Activated naive CD8-positive, alpha-beta T cell treated with anti-CD3 and anti-CD28 coated beads, Interleukin-2, amount 50 U/mL, for 16 hours (primary cell): ENCODE results near the gene TMEM51.

Source experiments
- DNase-seq: peaks from one replicate; pipeline ENCODE4 v3.0.0-alpha.2; 2020; ENCODE audit warnings: low read depth, low spot score

Gene TMEM51

DNA sequence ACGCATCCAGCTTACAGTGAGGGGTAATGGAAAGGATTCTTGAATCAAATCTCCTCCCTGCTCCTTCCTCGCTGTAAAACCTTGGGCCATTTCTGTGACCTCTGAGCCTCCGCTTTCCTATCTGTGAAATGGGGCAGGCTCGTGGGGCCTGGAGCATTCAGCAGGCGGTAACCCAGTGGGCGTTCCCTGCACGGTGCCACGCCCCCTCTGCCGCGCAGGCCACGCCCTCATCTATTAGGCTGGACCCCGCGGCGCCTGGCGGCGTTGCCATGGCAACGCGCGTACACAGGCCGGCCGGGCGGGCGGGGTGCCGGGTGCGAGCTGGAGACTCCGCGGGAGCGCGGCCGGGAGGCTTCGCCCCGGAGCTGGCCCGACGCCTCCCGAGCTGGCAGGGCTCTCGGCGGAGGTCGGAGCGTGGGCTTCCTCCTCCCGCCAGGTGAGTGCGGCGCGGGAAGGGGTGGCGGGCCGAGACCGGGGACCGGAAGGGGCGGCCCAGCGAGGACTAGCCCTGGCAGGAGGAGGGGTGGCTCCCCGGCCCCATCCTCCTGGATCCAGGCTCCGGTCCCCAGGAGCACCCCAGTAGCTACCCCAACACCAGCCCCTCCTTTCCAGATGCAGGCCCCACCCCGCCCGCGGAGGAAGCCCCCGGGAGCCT is 93.5 kb downstream of the TMEM51 start, which contains the start of gene FHAD1:
TSS of gene FHAD1 (plus strand) at position 264 of the 655 bp plus-strand sequence. CDS start 4,562 bp downstream, outside the sequence.
- DNase-seq: peak; percentile 27

DNA sequence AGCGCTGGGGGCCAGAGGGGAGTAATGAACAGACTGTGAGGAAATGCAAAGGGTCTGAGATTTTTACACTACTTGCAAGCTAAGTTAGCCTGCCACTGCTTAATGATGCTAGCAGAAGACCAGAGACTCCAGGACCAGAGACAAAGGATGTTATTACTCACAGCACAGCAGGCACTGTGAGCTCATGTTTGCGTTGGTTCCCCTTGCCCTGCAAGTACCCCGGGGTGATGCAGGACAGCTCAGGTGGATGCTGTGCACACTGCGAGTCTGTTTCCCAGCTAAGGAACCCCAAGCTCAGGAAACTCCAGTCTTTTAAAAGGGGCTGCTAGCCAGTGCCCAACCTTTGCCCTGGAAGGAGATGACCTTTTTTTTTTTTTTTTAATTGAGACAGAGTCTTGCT is 94.7 kb downstream of the TMEM51 start:
- no peak for DNase-seq

DNA sequence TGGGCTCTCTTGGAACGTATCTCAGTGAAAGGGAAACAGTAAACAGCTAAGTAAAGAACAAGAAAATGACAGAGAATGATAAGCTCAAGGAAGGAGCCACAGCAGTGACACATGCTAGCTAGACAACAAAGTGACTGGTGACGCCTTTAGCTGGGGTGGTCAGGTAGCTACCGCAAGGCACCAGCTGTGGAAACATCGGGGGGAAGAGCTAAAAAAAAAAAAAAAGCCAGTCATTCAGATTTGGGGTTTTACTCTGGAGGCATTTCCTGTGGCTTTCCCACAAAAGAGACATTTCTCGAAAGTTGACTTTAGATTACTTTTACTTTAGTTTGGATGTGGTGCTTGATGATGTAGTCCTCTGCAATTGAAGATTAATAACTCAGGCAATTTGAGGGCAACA is 95.5 kb downstream of the TMEM51 start:
- DNase-seq: peak; percentile 47

DNA sequence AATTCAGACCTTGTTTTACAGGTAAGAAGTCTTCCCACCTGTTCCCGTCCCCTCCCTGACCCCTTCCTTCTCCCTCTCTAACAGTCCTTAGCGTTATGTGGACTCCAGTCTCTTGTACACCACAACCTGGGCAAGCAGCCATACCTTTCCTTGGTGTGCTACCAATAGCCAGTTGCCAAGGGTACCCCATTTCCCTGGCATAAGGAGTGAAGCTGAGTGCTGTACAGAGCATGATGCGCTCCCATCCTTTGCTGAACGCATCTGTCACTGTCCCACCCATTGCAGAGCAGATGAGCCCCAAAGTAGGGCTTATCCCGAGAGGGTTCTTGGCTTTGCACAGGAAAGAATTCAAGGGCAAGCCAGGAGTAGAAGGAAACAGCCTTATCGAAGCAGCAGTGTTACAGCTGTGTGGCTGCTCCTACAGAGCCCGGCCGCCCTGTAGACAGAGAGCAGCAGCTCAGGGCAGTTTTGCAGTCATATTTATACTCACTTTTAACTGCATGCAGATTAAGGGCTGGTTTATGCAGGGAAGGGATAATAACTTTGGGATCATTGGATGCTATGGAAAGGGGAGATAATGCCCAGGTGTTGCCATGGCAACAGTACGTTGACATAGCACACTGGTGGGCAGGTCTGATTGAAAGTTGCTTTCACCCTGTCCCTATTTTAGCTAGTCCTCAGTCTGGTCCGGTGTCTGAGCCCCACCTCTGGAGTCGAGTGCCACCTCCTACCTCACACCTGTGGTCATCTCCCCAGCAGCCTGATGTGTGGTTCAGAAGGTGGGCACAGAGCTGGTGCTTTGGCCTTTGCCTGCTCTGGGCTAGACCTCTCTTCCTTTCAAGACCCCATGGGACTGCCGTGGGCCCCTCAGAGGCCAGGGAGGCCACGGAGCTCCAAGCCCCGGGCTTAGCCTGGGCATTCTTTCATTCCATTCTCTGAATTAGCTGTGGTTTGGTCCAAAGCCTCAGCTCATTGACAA is 98.6 kb downstream of the TMEM51 start:
- no peak for DNase-seq

DNA sequence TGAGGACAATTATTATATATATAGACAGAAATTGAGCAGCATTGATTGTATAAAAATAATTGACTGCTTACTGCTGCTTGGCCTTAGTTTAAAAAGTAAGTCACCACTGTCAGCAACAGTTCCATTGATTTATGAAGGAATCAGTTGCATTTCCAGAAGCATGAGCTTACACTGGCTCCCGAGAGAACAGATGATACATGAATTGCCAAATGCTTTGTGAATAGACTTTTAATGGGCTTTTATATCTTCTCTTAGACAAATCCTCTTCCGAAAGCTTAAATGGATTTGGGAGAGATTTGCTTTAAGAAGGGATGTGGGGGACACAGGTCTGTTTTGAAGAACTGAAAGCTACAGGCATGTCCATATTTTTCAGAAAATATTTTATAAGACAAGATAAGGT is 101.0 kb downstream of the TMEM51 start:
- no peak for DNase-seq

DNA sequence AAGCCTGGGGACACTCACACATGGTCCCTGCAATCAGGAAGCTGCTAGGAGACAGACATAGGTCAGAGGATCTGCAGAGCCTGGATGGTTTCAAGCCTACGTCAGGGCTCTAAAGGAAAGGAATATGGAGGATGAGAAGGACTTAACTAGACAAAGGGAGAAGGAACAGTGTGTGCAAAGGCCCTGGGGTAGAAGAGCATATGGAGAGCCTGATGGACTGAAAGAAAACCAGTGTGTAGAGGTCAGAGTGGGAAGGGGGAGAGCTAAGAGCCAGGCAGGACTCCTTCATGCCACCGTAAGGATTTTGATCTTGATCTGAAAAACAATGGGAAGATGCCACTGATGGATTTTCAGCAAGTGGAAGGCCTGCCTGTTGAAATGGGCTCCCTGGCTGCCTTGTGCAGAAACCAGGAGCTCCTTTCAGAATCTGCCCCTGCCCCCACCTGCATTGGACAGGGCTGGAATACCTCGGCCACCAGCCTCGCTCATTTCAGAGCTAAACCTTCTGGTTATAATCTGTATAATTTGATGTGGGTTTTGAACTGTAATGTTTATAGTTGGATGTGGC is 102.1 kb downstream of the TMEM51 start:
- no peak for DNase-seq

DNA sequence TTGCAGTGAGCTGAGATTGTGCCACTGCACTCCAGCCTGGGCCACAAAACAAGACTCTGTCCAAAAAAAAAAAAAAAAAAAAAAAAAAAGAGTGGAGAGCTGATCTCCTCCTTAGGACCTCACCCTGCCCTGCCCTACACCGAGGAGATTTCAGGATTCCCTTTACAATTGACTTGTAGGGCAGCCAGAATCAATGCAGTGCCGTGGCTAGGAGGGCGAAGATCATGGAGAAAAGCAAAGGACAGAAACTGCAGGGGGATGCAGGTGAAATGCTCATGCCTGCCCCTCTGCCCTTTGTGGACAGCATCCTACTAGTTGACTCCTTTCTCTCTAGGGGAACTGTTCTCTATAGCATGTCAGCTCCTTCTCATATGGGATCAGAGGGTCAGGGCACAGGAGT is 103.0 kb downstream of the TMEM51 start:
- DNase-seq: no peak

DNA sequence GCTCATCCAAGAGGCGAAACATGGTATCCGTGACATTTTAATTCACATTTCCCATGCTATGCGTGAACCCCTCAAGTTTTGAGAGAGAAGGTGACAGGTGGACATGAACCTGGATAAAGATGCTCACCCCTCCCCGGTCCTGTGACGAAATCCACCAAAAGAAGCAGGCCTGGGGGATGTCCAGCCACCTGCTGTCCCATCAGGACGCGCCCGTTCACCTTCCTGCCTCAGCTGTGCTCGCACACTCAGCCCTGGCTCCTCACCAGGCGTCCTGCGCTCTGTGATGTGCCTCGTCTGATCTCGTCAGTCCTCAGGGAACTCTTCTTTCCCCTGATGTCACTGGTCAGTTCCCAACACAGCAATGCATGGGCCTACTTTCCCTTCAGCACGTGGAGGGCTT is 103.8 kb downstream of the TMEM51 start:
- no peak for DNase-seq

DNA sequence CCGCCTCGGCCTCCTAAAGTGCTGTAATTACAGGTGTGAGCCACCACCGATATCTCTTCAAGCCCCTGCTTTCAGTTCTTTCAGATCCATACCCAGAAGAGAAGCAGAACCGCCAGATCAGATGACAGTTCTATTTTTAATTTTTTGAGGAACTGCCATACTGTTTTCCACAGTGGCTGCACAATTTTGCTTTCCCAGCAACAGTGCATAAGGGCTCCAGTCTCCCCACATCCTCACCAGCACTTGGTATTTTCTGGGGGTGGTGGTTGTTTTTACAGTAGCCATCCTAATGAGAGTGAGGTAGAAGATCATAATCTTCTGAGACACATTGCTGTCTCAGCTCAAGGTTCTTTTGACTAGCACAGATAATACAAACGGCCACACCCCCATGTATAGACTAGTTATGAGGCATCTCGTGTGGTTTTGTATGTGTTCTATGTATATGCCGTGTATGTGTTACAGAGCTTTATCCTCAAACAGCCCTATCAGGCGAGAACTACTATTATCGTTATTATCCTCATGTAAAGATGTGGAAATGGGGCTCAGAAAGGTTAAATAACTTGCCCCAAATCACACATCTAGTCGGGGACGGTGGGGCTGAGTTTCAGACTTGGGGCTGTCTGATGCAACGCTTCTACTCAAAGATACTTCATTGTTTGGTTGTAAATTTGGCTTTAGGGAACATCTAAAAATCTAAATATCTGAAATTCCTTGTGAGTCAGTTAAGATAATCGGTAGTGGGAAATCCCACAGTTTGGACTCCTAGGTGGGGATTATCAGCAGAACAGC is 105.5 kb downstream of the TMEM51 start:
- no peak for DNase-seq

DNA sequence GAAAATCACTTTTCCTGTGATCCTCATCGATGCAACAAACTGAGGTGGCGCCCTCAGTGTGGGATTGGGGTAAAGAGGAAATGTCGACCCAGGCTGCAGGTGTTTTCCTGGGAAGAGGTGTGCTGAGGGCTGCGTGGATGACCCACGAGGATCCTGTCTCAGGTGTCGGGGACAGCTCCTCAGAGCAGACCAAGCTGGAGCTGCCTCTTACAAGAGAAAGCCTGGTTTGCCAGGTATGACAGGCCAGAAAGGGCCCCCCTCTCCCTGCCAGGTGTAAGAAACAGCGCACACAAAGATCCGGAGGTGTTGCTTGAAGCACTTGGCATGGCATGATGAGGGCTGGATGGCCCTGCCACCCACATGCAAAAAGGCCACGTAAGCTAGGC is 106.1 kb downstream of the TMEM51 start:
- DNase-seq: no peak

DNA sequence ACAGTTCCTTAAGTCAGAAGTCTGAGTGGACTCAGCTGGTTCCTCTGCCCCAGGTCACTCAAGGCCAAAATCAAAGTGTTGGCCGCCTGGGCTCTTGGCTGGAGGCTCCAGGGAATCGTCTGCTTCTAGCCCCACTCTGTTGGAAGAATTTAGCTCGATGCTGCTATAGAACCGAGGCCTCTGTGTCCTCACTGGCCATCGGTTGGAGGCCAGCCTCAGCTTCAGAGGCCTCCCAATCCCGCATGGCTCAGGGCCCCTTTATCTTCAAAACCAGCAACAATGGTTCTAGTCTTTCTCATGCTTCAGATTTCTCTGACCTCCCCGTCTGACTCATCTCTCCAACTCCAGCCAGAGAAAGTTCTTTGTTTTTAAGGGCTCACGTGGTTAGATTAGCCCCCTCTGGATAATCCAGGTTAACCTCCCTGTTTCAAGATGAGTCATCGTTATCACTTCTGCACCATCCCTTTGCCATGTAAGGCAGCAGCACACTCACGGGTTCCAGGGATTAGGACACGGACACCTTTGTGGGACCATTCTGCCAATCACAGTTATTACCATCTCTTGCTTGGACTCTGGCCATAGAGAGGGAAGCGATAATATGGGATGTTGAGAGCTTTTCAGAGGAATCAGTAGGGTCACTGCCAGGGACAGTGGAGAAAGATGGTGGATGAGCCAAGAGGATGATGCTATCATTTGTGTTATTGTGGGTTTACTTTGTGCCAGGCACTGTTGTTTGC is 107.0 kb downstream of the TMEM51 start:
- no peak for DNase-seq

DNA sequence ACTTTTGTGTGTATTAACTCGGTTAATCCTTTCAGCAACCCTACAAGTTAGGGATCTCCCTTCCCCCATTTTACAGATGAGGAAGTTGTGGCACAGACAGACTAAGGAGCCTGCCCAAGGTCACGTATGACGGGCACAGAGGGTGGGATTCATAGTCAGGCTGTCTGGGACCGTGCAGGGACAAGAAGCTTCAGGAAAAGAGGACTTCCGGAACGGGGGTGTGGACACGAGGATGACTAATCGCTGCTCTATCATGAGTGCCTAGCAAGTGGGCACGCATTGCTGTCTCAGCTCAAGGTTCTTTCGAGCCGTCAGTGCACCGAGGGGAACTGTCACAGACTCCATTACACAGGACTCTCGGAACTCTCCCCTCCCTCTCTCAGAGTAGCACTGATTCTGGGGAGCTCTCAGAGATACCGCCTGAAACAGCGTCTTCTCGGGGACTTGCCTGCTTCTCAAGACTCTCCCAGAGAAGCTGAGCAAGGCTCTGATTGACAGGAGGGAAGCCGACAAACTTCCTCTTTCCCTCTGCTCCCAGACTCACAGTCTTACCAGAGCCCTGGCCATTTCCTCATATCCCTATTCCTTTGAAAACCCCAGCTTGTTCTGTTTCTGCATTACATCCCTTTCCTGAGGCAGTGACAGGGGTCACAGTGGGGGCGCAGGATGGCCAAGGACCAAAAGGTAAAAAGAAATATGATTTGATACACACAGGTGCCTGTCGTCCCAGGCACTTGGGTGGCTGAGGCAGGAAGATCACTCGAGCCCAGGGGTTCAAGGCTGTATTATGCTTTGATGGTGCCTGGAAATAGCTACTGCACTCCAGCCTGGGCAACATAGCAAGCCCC is 107.8 kb downstream of the TMEM51 start:
- DNase-seq: no peak

DNA sequence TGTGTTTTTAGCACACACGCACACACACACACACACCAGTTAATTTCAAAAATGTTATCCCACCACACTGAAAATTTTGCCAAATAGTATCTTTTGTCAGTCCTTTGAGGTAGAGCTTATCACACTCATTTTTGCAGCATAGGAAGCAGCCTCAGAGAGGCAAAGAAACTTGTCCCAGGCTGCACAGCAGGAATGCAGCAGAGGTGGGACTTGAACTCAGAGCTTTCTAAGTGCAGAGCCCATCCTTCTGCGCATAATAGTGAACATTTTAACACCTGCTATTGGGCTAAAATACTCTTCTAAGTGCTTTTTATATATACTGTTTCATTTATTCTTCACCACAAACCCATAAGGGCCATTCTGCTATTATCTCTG is 108.4 kb downstream of the TMEM51 start:
- DNase-seq: no peak

DNA sequence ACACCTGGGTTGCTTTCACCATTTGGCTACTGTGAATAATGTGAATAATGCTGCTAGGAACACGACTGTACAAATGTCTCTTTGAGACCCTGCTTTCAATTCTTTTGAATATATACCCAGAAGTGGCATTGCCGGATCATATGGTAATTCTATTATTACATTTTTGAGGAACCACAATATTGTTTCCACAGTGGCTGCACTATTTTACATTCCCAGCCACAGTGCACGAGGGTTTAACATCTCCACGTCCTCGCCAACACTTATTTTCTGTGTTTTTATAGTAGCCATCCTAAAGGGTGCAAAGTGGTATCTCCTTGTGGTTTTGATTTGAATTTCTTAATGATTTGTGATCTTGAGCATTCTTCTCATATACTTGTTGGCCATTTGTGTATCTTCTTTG is 109.2 kb downstream of the TMEM51 start:
- no peak for DNase-seq

DNA sequence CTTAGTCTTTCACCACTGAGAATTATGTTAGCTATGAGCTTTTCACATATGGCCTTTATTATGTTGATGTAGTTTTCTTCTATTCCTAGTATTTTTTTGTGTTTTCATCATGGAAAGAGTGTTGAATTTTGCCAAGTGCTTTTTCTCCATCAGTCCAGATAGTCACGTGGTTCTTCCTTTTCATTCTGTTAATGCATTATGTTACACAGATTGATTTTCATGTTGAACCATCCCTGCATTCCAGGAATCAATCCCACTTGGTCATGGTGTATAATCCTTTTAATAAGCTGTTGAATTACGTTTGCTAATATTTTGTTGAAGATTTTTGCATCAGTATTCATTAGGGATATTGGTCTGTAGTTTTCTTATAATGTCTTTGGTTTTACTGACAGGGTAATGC is 111.2 kb downstream of the TMEM51 start:
- DNase-seq: no peak
